ENCODE results near the gene MROH8. TPM values are rescaled to one million over a fixed set of nuclear protein-coding genes. Genes with fewer than 3 reads are reported as not detected.

Gene MROH8
- total RNA-seq, 2 experiments from 2014 or later: 1.3 to 5.7 TPM

GRCh38 chr20:37137547-37137946 lies 41.8 kb downstream of the MROH8 start:
- Histone ChIP-seq H3K27ac (ENCODE audit: low read depth, low read length, poor library complexity, severe bottlenecking) (no peak overlapping the region), H4K20me1 (ENCODE audit: insufficient read depth, low read length) (no peaks in the 10 kb centered on the region), H3K79me2 (ENCODE audit: insufficient read depth, low read depth, low read length) (no peaks in the 10 kb centered on the region), H3K4me1 (ENCODE audit: insufficient read depth, low read length, poor library complexity, severe bottlenecking) (no peaks in the 10 kb centered on the region), H3K4me2 (ENCODE audit: low read length) (no peak overlapping the region), H3K9me3 (ENCODE audit: low read length) (no peaks in the 10 kb centered on the region), H3K36me3 (ENCODE audit: insufficient read depth, low read length) (no peaks in the 10 kb centered on the region), H3K4me3 (ENCODE audit: low read depth, low read length, poor library complexity, severe bottlenecking) (no peak overlapping the region), H2AFZ (ENCODE audit: low read length) (no peak overlapping the region), H3K9me2 (ENCODE audit: insufficient read depth, low read length) (no peaks in the 10 kb centered on the region)
- BruUV-seq (replicated peaks): no TSS peak
- CTCF ChIA-PET (ENCODE audit: unreplicated experiment): no interaction called here
- TF ChIP-seq EZH2phosphoT487 (IDR thresholded peaks at IDR 0.05; ENCODE audit: borderline replicate concordance, low read depth, low read length) (no peak), CTCF (conservative IDR thresholded peaks at IDR 0.05; ENCODE audit: low read length) (no peak)
- intact Hi-C loops (cut with micrococcal nuclease; ENCODE audit: unreplicated experiment): no loop called here
- POLR2A ChIA-PET: interaction anchor here (1.1 kb wide), 1 partner anchor 42 kb away, joined by 3 read pairs; the partner anchor contains the start of gene RBL1
- no peak for DNase-seq (ENCODE audit: low spot score)

DNA sequence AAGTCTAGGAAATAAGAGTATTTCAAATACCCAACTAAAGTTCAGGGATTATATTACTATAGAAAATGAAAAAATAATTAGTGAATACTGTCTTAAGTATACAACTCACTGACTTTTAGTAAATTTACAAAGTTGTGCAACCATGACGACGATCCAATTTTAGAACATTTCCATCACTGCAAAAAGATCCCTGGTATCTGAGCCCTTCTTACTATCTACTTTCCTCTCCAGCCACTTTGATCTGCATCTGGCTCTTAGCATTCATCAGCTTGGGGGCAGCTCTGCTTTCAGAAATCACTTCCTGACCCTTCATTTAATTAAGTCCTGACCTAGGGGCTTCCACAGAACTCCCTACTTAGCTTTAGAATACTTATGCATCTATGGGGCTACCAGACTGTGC lies 45.4 kb downstream of the MROH8 start:
- Histone ChIP-seq H3K9me2 (ENCODE audit: insufficient read depth, low read length) (no peaks in the 10 kb centered on the region), H3K79me2 (ENCODE audit: insufficient read depth, low read depth, low read length) (no peaks in the 10 kb centered on the region), H3K4me2 (ENCODE audit: low read length) (no peak overlapping the region), H2AFZ (ENCODE audit: low read length) (no peak overlapping the region), H3K4me3 (ENCODE audit: low read depth, low read length, poor library complexity, severe bottlenecking) (no peak overlapping the region), H3K36me3 (ENCODE audit: insufficient read depth, low read length) (no peaks in the 10 kb centered on the region), H3K27ac (ENCODE audit: low read depth, low read length, poor library complexity, severe bottlenecking) (no peak overlapping the region), H3K4me1 (ENCODE audit: insufficient read depth, low read length, poor library complexity, severe bottlenecking) (no peaks in the 10 kb centered on the region), H3K9me3 (ENCODE audit: low read length) (no peaks in the 10 kb centered on the region), H4K20me1 (ENCODE audit: insufficient read depth, low read length) (no peaks in the 10 kb centered on the region)
- ChIA-PET CTCF (ENCODE audit: unreplicated experiment) (no interaction called here), POLR2A (interaction anchor here (0.7 kb wide), 2 partner anchors 13 to 662 kb away, joined by 3 read pairs; no protein-coding TSS in a partner anchor)
- no peak for DNase-seq (ENCODE audit: low spot score)
- TF ChIP-seq EZH2phosphoT487 (IDR thresholded peaks at IDR 0.05; ENCODE audit: borderline replicate concordance, low read depth, low read length) (no peak), CTCF (conservative IDR thresholded peaks at IDR 0.05; ENCODE audit: low read length) (no peak)
- BruUV-seq (replicated peaks): no TSS peak
- intact Hi-C loops (cut with micrococcal nuclease; ENCODE audit: unreplicated experiment): no loop called here

DNA sequence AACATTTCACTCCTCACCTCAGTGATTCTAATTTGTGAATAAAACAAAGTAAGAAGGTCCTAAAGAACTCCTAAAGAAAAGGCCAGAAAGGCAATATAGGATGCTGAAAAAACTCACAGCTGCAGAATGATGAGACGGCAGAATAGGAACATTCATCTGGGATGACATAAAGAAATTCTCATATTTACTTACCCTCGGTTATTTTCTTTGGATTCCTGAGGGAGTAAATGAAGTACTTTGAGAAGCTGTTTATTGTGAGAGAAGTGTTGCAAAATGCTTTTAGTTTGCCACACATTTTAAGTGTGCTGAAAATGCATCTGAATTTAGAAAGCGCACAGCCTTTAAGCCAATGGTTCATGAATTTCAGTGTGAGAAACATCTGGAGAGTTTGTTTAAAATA lies 47.9 kb downstream of the MROH8 start:
- TF ChIP-seq EZH2phosphoT487 (IDR thresholded peaks at IDR 0.05; ENCODE audit: borderline replicate concordance, low read depth, low read length) (no peak), CTCF (conservative IDR thresholded peaks at IDR 0.05; ENCODE audit: low read length) (no peak)
- H3K9me3 ChIP-seq (ENCODE audit: low read length): no peaks in the 10 kb centered on the region
- H4K20me1 ChIP-seq (ENCODE audit: insufficient read depth, low read length): no peaks in the 10 kb centered on the region
- no peaks in the 10 kb centered on the region for H3K4me1 ChIP-seq (ENCODE audit: insufficient read depth, low read length, poor library complexity, severe bottlenecking)
- no TSS peak for BruUV-seq (replicated peaks)
- no peak overlapping the region for H3K27ac ChIP-seq (ENCODE audit: low read depth, low read length, poor library complexity, severe bottlenecking)
- H3K4me2 ChIP-seq (ENCODE audit: low read length): no peak overlapping the region
- no peaks in the 10 kb centered on the region for H3K36me3 ChIP-seq (ENCODE audit: insufficient read depth, low read length)
- no peak overlapping the region for H2AFZ ChIP-seq (ENCODE audit: low read length)
- intact Hi-C loops (cut with micrococcal nuclease; ENCODE audit: unreplicated experiment): no loop called here
- no peaks in the 10 kb centered on the region for H3K79me2 ChIP-seq (ENCODE audit: insufficient read depth, low read depth, low read length)
- DNase-seq (ENCODE audit: low spot score): no peak
- no peak overlapping the region for H3K4me3 ChIP-seq (ENCODE audit: low read depth, low read length, poor library complexity, severe bottlenecking)
- CTCF ChIA-PET (ENCODE audit: unreplicated experiment): no interaction called here
- POLR2A ChIA-PET: interaction anchor here (0.8 kb wide), 1 partner anchor 58 kb away, joined by 3 read pairs; no protein-coding TSS in a partner anchor
- no peaks in the 10 kb centered on the region for H3K9me2 ChIP-seq (ENCODE audit: insufficient read depth, low read length)

Measured in OCI-LY7 (cell line).